H9 (cell line): Measurements from ENCODE around the gene THBS2. TPM values are rescaled to one million over a fixed set of nuclear protein-coding genes. Genes with fewer than 3 reads are reported as not detected.

ENCODE experiments used
- DNase-seq: peaks from one replicate; pipeline ENCODE4 v3.0.0-alpha.2; 2017
- H2AFZ ChIP-seq: one replicate; pipeline ENCODE4 v1.6.1; 2013; ENCODE audit warnings: mild to moderate bottlenecking, low read length, control low read depth, moderate library complexity
- H2AK5ac ChIP-seq: 2 replicates; pipeline ENCODE4 v1.6.1; 2013; ENCODE audit warnings: low read length, control low read depth, mixed read lengths; ENCODE audit not compliant: insufficient read length
- H2BK120ac ChIP-seq: one replicate; pipeline ENCODE4 v1.6.1; 2013; ENCODE audit warnings: low read depth, mild to moderate bottlenecking, low read length, control low read depth, inconsistent platforms; ENCODE audit not compliant: poor library complexity, severe bottlenecking
- H2BK12ac ChIP-seq: 2 replicates; pipeline ENCODE4 v1.6.1; 2013; ENCODE audit warnings: low read length, control low read depth, mixed read lengths, low read depth; ENCODE audit not compliant: insufficient read length
- H2BK15ac ChIP-seq: 2 replicates; pipeline ENCODE4 v1.6.1; 2013; ENCODE audit warnings: low read depth, low read length, control low read depth
- H2BK20ac ChIP-seq: one replicate; pipeline ENCODE4 v1.6.1; 2013; ENCODE audit warnings: low read depth, mild to moderate bottlenecking, low read length, control low read depth, inconsistent platforms; ENCODE audit not compliant: poor library complexity, severe bottlenecking
- H2BK5ac ChIP-seq: 2 replicates; pipeline ENCODE4 v1.6.1; 2013; ENCODE audit warnings: low read length, control low read depth, mixed read lengths; ENCODE audit not compliant: insufficient read length
- H3K14ac ChIP-seq: 2 replicates; pipeline ENCODE4 v1.6.1; 2013; ENCODE audit warnings: low read length, control low read depth; ENCODE audit not compliant: insufficient read depth
- H3K18ac ChIP-seq: 2 replicates; pipeline ENCODE4 v1.6.1; 2013; ENCODE audit warnings: low read depth, mild to moderate bottlenecking, mixed read lengths, low read length, control low read depth; ENCODE audit not compliant: insufficient read length
- H3K23ac ChIP-seq: 2 replicates; pipeline ENCODE4 v1.6.1; 2013; ENCODE audit warnings: low read length, control low read depth, mixed read lengths, low read depth; ENCODE audit not compliant: insufficient read length
- H3K23me2 ChIP-seq: 2 replicates; pipeline ENCODE4 v1.6.1; 2013; ENCODE audit warnings: low read depth, mild to moderate bottlenecking, mixed read lengths, low read length, control low read depth; ENCODE audit not compliant: insufficient read length, poor library complexity, severe bottlenecking
- H3K27ac ChIP-seq: 2 replicates; pipeline ENCODE4 v1.5.1; 2013; ENCODE audit warnings: low read length, control low read depth, mixed read lengths, low read depth; ENCODE audit not compliant: insufficient read length
- H3K27me3 ChIP-seq: 2 replicates; pipeline ENCODE4 v1.6.1; 2013; ENCODE audit warnings: low read length, control low read depth, inconsistent platforms; ENCODE audit not compliant: insufficient read depth
- H3K4ac ChIP-seq: 2 replicates; pipeline ENCODE4 v1.6.1; 2013; ENCODE audit warnings: low read depth, mild to moderate bottlenecking, control low read depth, inconsistent platforms, low read length, moderate library complexity
- H3K4me1 ChIP-seq: 2 replicates; pipeline ENCODE4 v1.6.1; 2013; ENCODE audit warnings: low read length, control low read depth, inconsistent platforms; ENCODE audit not compliant: insufficient read depth
- H3K4me2 ChIP-seq: 2 replicates; pipeline ENCODE4 v1.6.1; 2013; ENCODE audit warnings: low read length, control low read depth, mixed read lengths; ENCODE audit not compliant: insufficient read length, insufficient read depth
- H3K56ac ChIP-seq: 2 replicates; pipeline ENCODE4 v1.6.1; 2013; ENCODE audit warnings: low read depth, mild to moderate bottlenecking, mixed read lengths, low read length, control low read depth; ENCODE audit not compliant: insufficient read length
- H3K79me1 ChIP-seq: 2 replicates; pipeline ENCODE4 v1.6.1; 2013; ENCODE audit warnings: low read depth, mild to moderate bottlenecking, moderate library complexity, low read length, control low read depth, inconsistent platforms; ENCODE audit not compliant: insufficient read depth, poor library complexity, severe bottlenecking
- H3K79me2 ChIP-seq: 2 replicates; pipeline ENCODE4 v1.6.1; 2013; ENCODE audit warnings: low read length, control low read depth, inconsistent platforms; ENCODE audit not compliant: insufficient read depth
- H3K9ac ChIP-seq: 2 replicates; pipeline ENCODE4 v1.6.1; 2013; ENCODE audit warnings: low read length, control low read depth, mixed read lengths; ENCODE audit not compliant: insufficient read length; ENCODE audit errors: extremely low read depth
- H3K9me3 ChIP-seq: one replicate; pipeline ENCODE4 v1.6.1; 2013; ENCODE audit warnings: low read depth, low read length, inconsistent platforms; ENCODE audit not compliant: control insufficient read depth
- H3T11ph ChIP-seq: one replicate; pipeline ENCODE4 v1.6.1; 2013; ENCODE audit warnings: mild to moderate bottlenecking, low read length, control low read depth, inconsistent platforms
- H4K20me1 ChIP-seq: one replicate; pipeline ENCODE4 v1.6.1; 2013; ENCODE audit not compliant: control insufficient read depth, insufficient read length, insufficient read depth
- H4K5ac ChIP-seq: 2 replicates; pipeline ENCODE4 v1.6.1; 2013; ENCODE audit warnings: low read depth, mild to moderate bottlenecking, mixed read lengths, low read length, control low read depth; ENCODE audit not compliant: insufficient read length
- H4K8ac ChIP-seq: replicated peaks from 2 replicates; pipeline ENCODE4 v1.6.1; 2013; ENCODE audit warnings: low read length, control low read depth, mixed read lengths, low read depth; ENCODE audit not compliant: insufficient read length
- H4K91ac ChIP-seq: 2 replicates; pipeline ENCODE4 v1.6.1; 2013; ENCODE audit warnings: low read depth, mild to moderate bottlenecking, moderate library complexity, mixed read lengths, low read length, control low read depth; ENCODE audit not compliant: insufficient read length
- H3K27ac Mint-ChIP-seq, 3 experiments: 2 replicates in 2 of 3; 3 replicates in 1 of 3; pipeline ENCODE4 v1.8.0; 2020 to 2021; ENCODE audit warnings: mixed read lengths in 3 of 3, mild to moderate bottlenecking in 1 of 3, moderate library complexity in 1 of 3
- H3K27me3 Mint-ChIP-seq: 2 replicates; pipeline ENCODE4 v1.8.0; 2021; ENCODE audit warnings: low read depth, mild to moderate bottlenecking, moderate library complexity, mixed read lengths
- H3K36me3 Mint-ChIP-seq, 3 experiments: 2 replicates in 2 of 3; 3 replicates in 1 of 3; pipeline ENCODE4 v1.8.0; 2020 to 2021; ENCODE audit warnings: low read depth in 3 of 3, mixed read lengths in 3 of 3; ENCODE audit not compliant: insufficient read depth in 1 of 3
- H3K4me1 Mint-ChIP-seq, 2 experiments: 2 replicates each; pipeline ENCODE4 v1.8.0; 2020; ENCODE audit warnings: mixed read lengths in 2 of 2
- H3K4me3 Mint-ChIP-seq, 2 experiments: 2 replicates in 1 of 2; 3 replicates in 1 of 2; pipeline ENCODE4 v1.8.0; 2020 to 2021; ENCODE audit warnings: mild to moderate bottlenecking in 2 of 2, mixed read lengths in 2 of 2, moderate library complexity in 1 of 2
- H3K9me3 Mint-ChIP-seq, 2 experiments: 2 replicates in 1 of 2; 3 replicates in 1 of 2; pipeline ENCODE4 v1.8.0; 2020; ENCODE audit warnings: mild to moderate bottlenecking in 2 of 2, mixed read lengths in 2 of 2, moderate library complexity in 1 of 2
- CTCF ChIP-seq: fragments of 200-600 bp; sonication (generic); conservative IDR thresholded peaks from 3 replicates; pipeline ENCODE4 v1.8.0; 2021; ENCODE audit warnings: antibody characterized with exemption, mild to moderate bottlenecking
- WGBS: extraction: QIAGEN DNeasy Blood & Tissue Kit; methylation state at CpG from one replicate; pipeline ENCODE4 v1.1.7; 2013; ENCODE audit warnings: missing lambda C conversion rate, low lambda C conversion rate, mixed read lengths; ENCODE audit not compliant: insufficient read length; ENCODE audit errors: extremely low coverage; 5-methylcytosine and 5-hydroxymethylcytosine counted together
- total RNA-seq: library from RNA; stranded (reverse); gene quantifications from 2 replicates; pipeline ENCODE4 v1.2.1, GENCODE V29; 2021

The THBS2 gene
- total RNA-seq, 1 experiment from 2014 or later = 14.7 TPM

- Mint-ChIP-seq H3K4me1 (no peaks in the 10 kb centered on the region), H3K36me3 (peaks cover 50 to 79% (median 58%) of the 10 kb centered on the region in 3 experiments), H3K27me3 (no peaks in the 10 kb centered on the region), H3K4me3 (no peak overlapping the region), H3K27ac (no peak overlapping the region; a peak in 1 of 7 replicates), H3K9me3 (peaks cover 4% of the 10 kb centered on the region in 2 experiments; a peak in 4 of 5 replicates)
- no peak overlapping the region for H3K23ac ChIP-seq
- no peak for TF ChIP-seq CTCF
- no peak overlapping the region for H3K14ac ChIP-seq
- H3K79me1 ChIP-seq = no peaks in the 10 kb centered on the region
- H3K9me3 ChIP-seq = no peaks in the 10 kb centered on the region
- no peak overlapping the region for H2AFZ ChIP-seq
- no peak overlapping the region for H2BK20ac ChIP-seq
- no peak overlapping the region for H3K4ac ChIP-seq
- no peaks in the 10 kb centered on the region for H3K4me1 ChIP-seq
- H3K56ac ChIP-seq = no peak overlapping the region
- no peaks in the 10 kb centered on the region for H3K27me3 ChIP-seq
- DNase-seq = no peak
- H2BK12ac ChIP-seq = no peak overlapping the region
- H3K9ac ChIP-seq = no peak overlapping the region
- no peak overlapping the region for H3K27ac ChIP-seq
- H2BK15ac ChIP-seq = no peak overlapping the region
- no peak overlapping the region for H2AK5ac ChIP-seq
- H4K20me1 ChIP-seq = no peaks in the 10 kb centered on the region
- H3T11ph ChIP-seq = no peak overlapping the region
- H4K5ac ChIP-seq = no peak overlapping the region
- WGBS = no CpG with 5 or more reads among the region's 9 CpGs
- no peaks in the 10 kb centered on the region for H3K23me2 ChIP-seq
- no peak overlapping the region for H3K18ac ChIP-seq
- no peak overlapping the region for H4K8ac ChIP-seq
- no peak overlapping the region for H2BK5ac ChIP-seq
- no peak overlapping the region for H4K91ac ChIP-seq
- H2BK120ac ChIP-seq = no peak overlapping the region
- H3K4me2 ChIP-seq = no peak overlapping the region
- H3K79me2 ChIP-seq = no peaks in the 10 kb centered on the region
Observed at GRCh38 chr6:169224716-169225115, 28.9 kb downstream of the THBS2 start.
